ENCODE measurements around the gene GALNT2. TPM values are rescaled to one million over a fixed set of nuclear protein-coding genes. Genes with fewer than 3 reads are reported as not detected.

Gene GALNT2
- polyA plus RNA-seq, 1 donor = 50.1 TPM

GRCh38 chr1:230071316-230071715 is 4.3 kb downstream of the GALNT2 start:
- no peak for DNase-seq

- no peak for DNase-seq
Observed at GRCh38 chr1:230072296-230072695, 5.3 kb downstream of the GALNT2 start.

GRCh38 chr1:230072866-230073265 is 5.8 kb downstream of the GALNT2 start:
- no peak for DNase-seq

DNA sequence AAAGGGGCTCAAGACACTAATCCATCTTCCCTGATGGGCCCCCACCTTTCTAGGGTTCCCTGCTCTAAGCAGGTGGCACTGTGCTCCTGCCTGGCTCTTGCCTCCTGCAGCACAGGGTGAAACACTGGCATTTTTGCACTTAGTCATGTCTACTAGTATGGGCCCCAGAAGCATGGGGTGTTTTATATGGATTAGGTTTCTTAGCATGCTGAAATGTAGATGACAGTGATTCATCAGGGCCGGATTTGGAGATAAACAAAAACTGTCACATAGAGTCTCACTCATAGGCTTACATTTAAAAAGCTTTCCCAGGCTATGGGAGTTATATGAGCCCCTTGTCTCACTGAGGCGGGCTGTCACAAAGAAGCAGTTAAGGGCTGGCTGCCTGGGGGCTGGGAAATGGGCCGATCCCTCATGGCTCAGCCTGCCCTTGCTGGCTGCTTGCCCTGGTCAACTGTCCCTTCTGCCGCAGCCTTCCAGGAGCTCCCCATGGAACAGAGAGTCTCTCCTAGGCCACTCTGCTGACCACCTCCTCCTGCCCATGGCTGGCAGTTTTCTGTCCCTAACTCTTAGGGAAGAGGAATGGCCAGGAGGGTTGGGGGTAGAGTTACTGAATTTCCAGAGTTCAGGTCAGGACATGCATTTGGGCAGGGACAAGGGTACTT is 6.5 kb downstream of the GALNT2 start:
- no peak for DNase-seq

DNA sequence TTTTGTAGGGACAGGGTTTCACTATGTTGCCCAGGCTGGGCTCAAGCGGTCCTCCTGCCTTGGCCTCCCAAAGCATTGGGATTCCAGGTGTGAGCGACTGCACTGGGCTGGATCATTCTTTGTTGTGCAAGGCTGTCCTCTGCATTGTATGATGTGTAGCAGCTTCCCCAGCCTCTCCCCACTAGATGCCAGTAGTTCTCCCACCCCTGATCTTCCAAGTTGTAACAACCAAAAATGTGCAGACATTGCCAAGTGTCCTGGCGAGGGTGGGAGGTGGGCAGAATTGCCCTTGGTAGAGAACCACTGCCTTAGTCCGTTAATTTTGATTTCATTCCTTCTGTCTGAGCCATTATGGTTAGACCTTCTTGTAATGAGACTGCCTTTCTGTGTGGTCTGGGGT is 7.2 kb downstream of the GALNT2 start:
- DNase-seq = no peak

- DNase-seq = no peak
Observed at GRCh38 chr1:230074762-230075161, 7.7 kb downstream of the GALNT2 start.

DNA sequence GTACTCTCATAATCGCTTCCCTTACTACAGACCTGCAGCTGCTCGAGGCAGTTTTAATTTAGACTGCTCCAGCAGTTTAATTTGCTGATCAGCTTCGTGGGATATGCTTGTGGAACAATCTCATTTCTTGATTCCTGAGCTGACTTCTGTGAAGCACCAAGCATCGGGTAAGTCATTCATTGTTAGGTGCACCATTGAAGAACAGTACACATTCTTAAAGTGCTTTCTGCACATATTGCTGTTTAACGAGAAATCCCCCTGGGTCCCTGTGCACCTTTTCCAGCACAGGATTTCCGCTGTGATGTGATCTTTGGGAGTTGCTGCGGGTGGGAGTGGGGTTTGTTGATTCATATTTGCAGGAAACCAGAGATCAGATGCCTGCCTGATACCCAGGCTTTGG is 9.1 kb downstream of the GALNT2 start:
- DNase-seq = no peak

DNA sequence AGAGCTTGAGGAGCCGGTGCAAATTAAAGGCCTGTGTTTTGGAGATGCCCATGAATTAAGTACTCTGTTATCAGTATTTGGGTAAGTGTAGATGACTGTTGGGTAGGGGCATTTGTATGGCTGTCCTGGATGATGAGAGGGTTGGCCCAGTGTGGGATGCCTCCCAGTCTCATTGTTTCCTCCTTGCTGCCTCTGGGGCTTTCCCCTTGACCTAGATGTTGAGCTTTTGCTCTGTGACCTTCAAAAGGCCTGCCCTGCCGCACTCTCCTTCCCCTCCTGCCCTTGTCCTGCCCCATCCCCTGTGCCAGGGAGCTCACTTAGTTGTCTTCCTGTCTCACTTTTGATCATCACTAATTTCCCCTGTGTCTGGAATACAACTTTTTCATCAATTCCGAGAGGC is 10.0 kb downstream of the GALNT2 start:
- DNase-seq = no peak

DNA sequence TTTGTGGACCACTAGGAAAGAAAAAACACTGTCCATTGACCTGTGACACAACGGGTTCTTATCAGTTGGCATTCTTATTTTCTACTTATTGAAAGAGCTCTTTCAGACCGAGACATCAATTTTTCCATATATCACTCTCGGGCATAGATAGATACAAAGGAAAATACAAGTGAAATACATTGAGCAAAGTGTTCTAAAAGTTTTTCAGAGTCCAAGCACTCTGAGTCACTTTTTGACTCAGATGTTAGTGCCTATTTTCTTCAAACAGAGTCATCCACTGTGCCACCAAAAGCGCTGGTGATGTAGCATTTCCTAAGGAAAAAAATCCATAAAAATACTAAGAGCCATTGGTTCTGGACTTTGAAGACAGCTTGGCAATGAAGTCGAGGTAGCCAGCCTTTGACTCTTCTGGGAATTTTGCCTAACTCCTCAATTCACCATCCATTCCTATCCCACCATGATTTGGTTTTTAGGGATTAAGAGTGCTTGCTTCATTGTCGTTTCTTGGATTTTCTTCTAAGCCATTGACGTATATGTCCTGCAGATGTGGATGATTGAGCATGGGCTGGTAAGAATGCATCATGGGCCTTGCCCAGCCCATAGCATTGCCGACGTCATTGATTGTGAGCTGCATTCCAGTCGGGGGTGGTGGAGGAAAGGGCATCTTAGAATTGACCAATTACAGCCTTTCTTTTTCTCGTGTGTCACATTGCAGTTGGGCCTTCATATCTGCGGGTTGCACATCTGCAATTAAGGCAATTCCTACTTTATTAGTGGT is 10.6 kb downstream of the GALNT2 start:
- DNase-seq = no peak

DNA sequence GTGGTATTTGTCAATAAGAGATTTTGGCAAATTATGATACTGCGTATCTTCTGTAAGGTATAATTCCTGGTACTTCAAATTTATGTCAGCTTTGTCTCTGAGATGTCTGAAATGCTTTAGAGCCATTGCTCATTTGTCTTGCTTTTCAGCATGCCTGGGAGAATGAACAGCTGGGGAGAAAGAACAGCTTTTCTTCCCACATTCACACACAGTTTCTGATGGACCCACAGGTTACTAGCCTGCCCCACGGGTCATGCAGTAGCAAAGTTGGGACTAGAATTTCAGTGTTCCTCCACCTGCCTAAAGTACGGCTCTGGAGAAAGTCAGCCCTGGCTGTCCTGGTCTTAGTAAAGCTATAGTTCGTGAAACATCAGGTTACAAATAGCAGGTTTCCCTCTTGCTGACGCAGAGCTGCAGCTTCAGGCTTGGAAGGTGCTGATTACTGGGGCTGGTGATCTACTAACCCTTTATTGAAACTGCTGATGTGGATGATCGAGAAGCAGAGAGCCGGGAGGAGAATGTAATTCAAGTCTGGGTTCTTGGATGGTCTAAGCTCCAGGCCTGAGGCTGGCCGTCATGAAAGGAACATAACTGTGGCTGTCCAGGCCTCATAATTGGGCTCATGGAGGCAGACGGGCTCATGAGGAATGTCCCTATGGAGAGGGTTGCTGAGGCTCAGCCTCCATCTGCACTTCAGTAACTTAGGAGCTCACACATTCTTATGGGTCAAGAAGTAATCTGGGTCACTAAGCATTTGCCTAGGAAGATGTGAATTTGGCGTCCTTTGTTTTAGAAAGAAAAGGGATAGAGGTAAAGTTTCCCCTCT is 12.4 kb downstream of the GALNT2 start:
- no peak for DNase-seq

GRCh38 chr1:230080822-230081221 is 13.8 kb downstream of the GALNT2 start:
- no peak for DNase-seq

DNA sequence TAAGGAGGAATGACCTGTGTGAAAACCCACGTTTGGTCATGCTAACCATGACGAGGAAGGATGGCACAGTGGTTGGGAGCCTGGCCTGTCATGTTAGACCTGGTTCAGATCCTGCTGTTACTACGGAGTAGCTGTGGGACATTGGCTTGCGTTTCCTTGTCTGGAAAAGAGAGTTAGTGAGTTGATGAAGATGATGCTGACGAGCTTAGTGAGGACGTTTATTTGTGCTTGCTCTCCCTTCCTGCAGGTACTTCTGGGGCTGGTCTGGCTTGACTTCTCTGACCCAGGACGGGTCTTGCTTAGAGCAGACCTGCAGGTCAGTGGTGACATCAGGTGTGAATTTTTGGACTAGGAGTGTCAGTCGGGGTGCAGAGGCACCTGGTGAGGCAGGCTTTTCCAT is 14.7 kb downstream of the GALNT2 start:
- DNase-seq = no peak

GRCh38 chr1:230082211-230082610 is 15.2 kb downstream of the GALNT2 start:
- no peak for DNase-seq

- DNase-seq = no peak
Observed at GRCh38 chr1:230083053-230083452, 16.0 kb downstream of the GALNT2 start.

GRCh38 chr1:230083746-230084407 is 16.8 kb downstream of the GALNT2 start:
- DNase-seq = no peak

- DNase-seq = no peak
Observed at GRCh38 chr1:230084408-230085177, 17.6 kb downstream of the GALNT2 start.

DNA sequence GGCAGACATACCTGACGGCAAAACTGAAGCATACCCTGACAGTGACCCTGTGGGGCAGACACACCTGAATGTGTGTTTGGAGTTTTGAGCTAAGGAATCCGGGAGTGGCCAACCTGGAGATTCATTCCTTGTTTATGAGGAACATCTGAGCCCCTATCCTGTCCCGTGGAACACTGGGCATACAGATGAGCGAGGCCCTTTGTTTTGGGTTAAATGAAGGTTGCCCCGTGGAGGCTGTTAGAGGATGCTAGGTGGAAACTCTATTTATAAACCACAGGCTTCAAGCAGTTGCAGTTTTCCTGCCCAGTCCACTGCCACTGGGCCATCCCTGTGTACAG is 18.1 kb downstream of the GALNT2 start:
- DNase-seq = no peak

- DNase-seq = no peak
Observed at GRCh38 chr1:230086151-230086550, 19.1 kb downstream of the GALNT2 start.

- no peak for DNase-seq
Observed at GRCh38 chr1:230087028-230087716, 20.1 kb downstream of the GALNT2 start.

GRCh38 chr1:230087717-230088105 is 20.7 kb downstream of the GALNT2 start:
- DNase-seq = no peak

GRCh38 chr1:230090194-230090711 is 23.2 kb downstream of the GALNT2 start:
- no peak for DNase-seq

Data from left kidney (tissue), 2 donors.